K562 (cell line): Measurements from ENCODE around the gene MAD1L1. TPM values are rescaled to one million over a fixed set of nuclear protein-coding genes. Genes with fewer than 3 reads are reported as not detected.

ENCODE experiments used
- ARID3A ChIP-seq: IDR thresholded peaks from 2 replicates; pipeline ENCODE4 v1.6.1; 2012; ENCODE audit warnings: low read depth, low read length, improper control_type of control experiment, borderline replicate concordance
- ATF3 ChIP-seq, 2 experiments: fragments of 450-650 bp in 1 of 2; sonication (generic) in 1 of 2; formaldehyde crosslinking in 1 of 2; IDR thresholded peaks in 1 of 2; conservative IDR thresholded peaks in 1 of 2; 2 replicates each; pipeline versions ENCODE4 v1.6.1 to v1.8.1; 2016 to 2023; ENCODE audit warnings: mild to moderate bottlenecking in 2 of 2, moderate library complexity in 2 of 2, inconsistent platforms in 1 of 2, missing genetic modification reagents in 1 of 2
- DPF2 ChIP-seq: fragments of 450-650 bp; IDR thresholded peaks from 2 replicates; pipeline ENCODE4 v1.6.1; 2016
- EP400 ChIP-seq: fragments of 450-650 bp; IDR thresholded peaks from 2 replicates; pipeline ENCODE4 v1.6.1; 2017; ENCODE audit warnings: antibody characterized with exemption, mild to moderate bottlenecking, moderate library complexity
- ETS1 ChIP-seq: conservative IDR thresholded peaks from 2 replicates; pipeline ENCODE4 v1.6.1; 2011; ENCODE audit warnings: low read depth, mild to moderate bottlenecking, low read length; ENCODE audit not compliant: control insufficient read depth
- ETV6 ChIP-seq, 3 experiments: fragments of 150-350 bp in 1 of 3; sonication (generic) in 1 of 3; formaldehyde crosslinking in 1 of 3; IDR thresholded peaks; 2 replicates each; pipeline versions ENCODE4 v1.6.1 to v1.8.0; 2014 to 2022; ENCODE audit warnings: borderline replicate concordance in 2 of 3, low read depth in 2 of 3, antibody characterized with exemption in 1 of 3, low read length in 1 of 3, mild to moderate bottlenecking in 1 of 3, missing genetic modification reagents in 1 of 3
- GATAD2A ChIP-seq: fragments of 450-650 bp; IDR thresholded peaks from 2 replicates; pipeline ENCODE4 v1.6.1; 2017
- GATAD2B ChIP-seq: fragments of 450-650 bp; IDR thresholded peaks from 2 replicates; pipeline ENCODE4 v1.6.1; 2017; ENCODE audit warnings: mild to moderate bottlenecking, borderline replicate concordance
- IRF2 ChIP-seq: sonication (generic); formaldehyde crosslinking; IDR thresholded peaks from 2 replicates; pipeline ENCODE4 v1.8.1; 2022; ENCODE audit warnings: mild to moderate bottlenecking, missing genetic modification reagents
- JUND ChIP-seq, 2 experiments: IDR thresholded peaks; 2 replicates in 1 of 2; 3 replicates in 1 of 2; pipeline ENCODE4 v1.6.1; 2011; ENCODE audit warnings: borderline replicate concordance in 2 of 2, low read depth in 2 of 2, low read length in 2 of 2, improper control_type of control experiment in 1 of 2, missing biosample characterization in 1 of 2, missing genetic modification characterization in 1 of 2, missing genetic modification reagents in 1 of 2
- KDM2B ChIP-seq: fragments of 250-450 bp; sonication (Bioruptor Pico); IDR thresholded peaks from 2 replicates; pipeline ENCODE4 v1.8.0; 2021; ENCODE audit warnings: mild to moderate bottlenecking, moderate library complexity
- KDM5B ChIP-seq: fragments of 200-600 bp; sonication (generic); IDR thresholded peaks from 2 replicates; pipeline ENCODE4 v1.6.1; 2012; ENCODE audit warnings: low read depth, mild to moderate bottlenecking, moderate library complexity, low read length, control low read depth, inconsistent platforms; ENCODE audit not compliant: insufficient replicate concordance
- MBD2 ChIP-seq: sonication (generic); IDR thresholded peaks from 2 replicates; pipeline ENCODE4 v1.6.1; 2016; ENCODE audit warnings: low read depth, borderline replicate concordance
- MTA2 ChIP-seq: fragments of 450-650 bp; IDR thresholded peaks from 2 replicates; pipeline ENCODE4 v1.6.1; 2016; ENCODE audit warnings: low read depth
- NR4A1 ChIP-seq, 2 experiments: fragments of 250-450 bp in 1 of 2; fragments of 450-650 bp in 1 of 2; sonication (Bioruptor Pico) in 1 of 2; IDR thresholded peaks; 2 replicates each; pipeline versions ENCODE4 v1.4.0 to v1.6.1; 2016 to 2020; ENCODE audit warnings: mild to moderate bottlenecking in 2 of 2, missing compliant biosample characterization in 1 of 2, missing genetic modification characterization in 1 of 2, moderate library complexity in 1 of 2
- TCFL5 ChIP-seq: fragments of 250-450 bp; sonication (Bioruptor Pico); conservative IDR thresholded peaks from 2 replicates; pipeline ENCODE4 v1.6.1; 2021; ENCODE audit warnings: mild to moderate bottlenecking, moderate library complexity, matching md5 sums
- TRIM28 ChIP-seq: fragments of 450-650 bp; IDR thresholded peaks from 2 replicates; pipeline ENCODE4 v1.6.1; 2017
- ZNF584 ChIP-seq: fragments of 200-800 bp; sonication (Bioruptor generic); IDR thresholded peaks from 2 replicates; pipeline ENCODE4 v1.6.1; 2016; ENCODE audit warnings: low read depth, mild to moderate bottlenecking, missing genetic modification characterization, missing compliant biosample characterization
- ZSCAN29 ChIP-seq: fragments of 450-650 bp; IDR thresholded peaks from 2 replicates; pipeline ENCODE4 v1.6.1; 2017
- polyA plus RNA-seq, 8 experiments: library from polyadenylated mRNA; depleted of rRNA in 4 of 8; stranded (reverse) in 5 of 8; unstranded in 3 of 8; fragments of >200 nt; fragmentation: Nextera tagmentation in 2 of 8; fragmentation: Illumina TruSeq in 1 of 8; extraction: Ambion mirVana in 2 of 8; extraction: Trizol in 1 of 8; gene quantifications; 2 replicates each; pipeline versions ENCODE4 v1.2.1 to v1.2.3, GENCODE V29; 2011 to 2014; ENCODE audit warnings: inconsistent platforms in 1 of 8, missing spikeins in 1 of 8
- total RNA-seq, 7 experiments: library from RNA; depleted of rRNA in 6 of 7; stranded (reverse); fragments of >200 nt in 6 of 7; fragmentation: Illumina TruSeq in 2 of 7; extraction: Trizol in 2 of 7; gene quantifications; 2 replicates each; pipeline versions ENCODE4 v1.2.1 to v1.2.3, GENCODE V29; 2011 to 2021; ENCODE audit warnings: low replicate concordance in 1 of 7

MAD1L1 gene
- total and polyA plus RNA-seq, 9 of the 15 experiments (the other 6 are each of a cell fraction or from before 2014, with no cell fraction given): 1.7 to 89.7 (median 18.0) TPM

GRCh38 chr7:1856161-1856887, 376.4 kb downstream of the MAD1L1 start (continued):
- peak; percentile 94 for TF ChIP-seq ETS1
- 0 out of 2 replicates have a peak, but pooled peaks have one; percentile 43 for TF ChIP-seq KDM2B (CRISPR knock-in tag)
- peak; percentile 92; the same call in 1 of the 2 replicates for TF ChIP-seq GATAD2B
- TF ChIP-seq ARID3A: peak; percentile 94
- TF ChIP-seq ATF3 (IDR thresholded peaks at IDR 0.05): peak; percentile 16; the same call in 1 of the 2 replicates
- TF ChIP-seq ATF3 (CRISPR knock-in tag; conservative IDR thresholded peaks at IDR 0.05): no peak
- peak; percentile 95 for TF ChIP-seq MTA2
- peak; percentile 69; the same call in 1 of the 2 replicates for TF ChIP-seq NR4A1 (CRISPR knock-in tag; IDR thresholded peaks at IDR 0.05)
- no peak; the same call in none of the 2 replicates for TF ChIP-seq NR4A1 (tag; IDR thresholded peaks at IDR 0.05)
- peak; percentile 95 for TF ChIP-seq DPF2
- TF ChIP-seq KDM5B: peak; percentile 33
- 0 out of 2 replicates have a peak, but pooled peaks have one; percentile 34 for TF ChIP-seq TRIM28
- 0 out of 4 replicates have a peak, but pooled peaks of 1 of the 2 experiments have one; percentile 72 for TF ChIP-seq ETV6 (IDR thresholded peaks at IDR 0.05; ENCODE audit: borderline replicate concordance in 1 of 2, low read depth in 2 of 2, low read length in 1 of 2)
- no peak for TF ChIP-seq ETV6 (CRISPR knock-in tag; IDR thresholded peaks at IDR 0.05; ENCODE audit: borderline replicate concordance)
- TF ChIP-seq ZSCAN29: no peak
- peak; percentile 74; the same call in 1 of the 2 replicates for TF ChIP-seq GATAD2A
- peak; percentile 78 for TF ChIP-seq EP400
- TF ChIP-seq IRF2 (CRISPR knock-in tag): no peak
- TF ChIP-seq MBD2: peak; percentile 60
- TF ChIP-seq ZNF584: peak; percentile 92
- TF ChIP-seq TCFL5: no peak
- TF ChIP-seq JUND (IDR thresholded peaks at IDR 0.05; ENCODE audit: borderline replicate concordance, low read depth, low read length): peak; percentile 65
- TF ChIP-seq JUND (tag; IDR thresholded peaks at IDR 0.05; ENCODE audit: borderline replicate concordance, low read depth, low read length): peak; percentile 55; the same call in 1 of the 3 replicates
